ENCODE results near the gene HOXC9. TPM values are rescaled to one million over a fixed set of nuclear protein-coding genes. Genes with fewer than 3 reads are reported as not detected.

HOXC9 gene
- total and polyA plus RNA-seq, 2 of the 8 experiments (the other 6 are each of a cell fraction or from before 2014, with no cell fraction given): not detected

DNA sequence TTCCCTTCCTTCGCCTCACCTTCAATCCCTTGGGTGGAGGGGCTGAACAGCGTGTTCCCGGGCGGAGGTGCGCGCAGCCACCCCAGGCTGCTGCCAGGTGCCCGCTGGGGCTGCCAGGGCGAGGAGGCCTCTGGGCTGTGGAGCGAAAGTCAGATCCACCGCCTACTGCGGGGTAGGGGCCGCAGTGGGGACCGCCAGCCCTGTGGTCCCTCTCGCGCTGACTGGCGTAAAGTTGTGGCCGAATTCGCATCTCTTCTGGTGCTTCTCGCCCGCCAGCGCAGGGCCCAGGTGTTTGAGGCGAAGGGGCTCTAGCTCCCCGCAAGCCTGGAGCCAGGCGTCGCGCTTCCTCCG, 46.8 kb downstream of the HOXC9 start:
- Histone ChIP-seq H3K14ac (ENCODE audit: insufficient read length) (no peak overlapping the region), H3K27ac (ENCODE audit: low read depth, low read length) (no peak overlapping the region), H2BK20ac (ENCODE audit: low read length) (no peak overlapping the region), H3K4ac (replicated peaks; ENCODE audit: insufficient read length, low read depth, low read length) (no peak overlapping the region), H4K20me1 (replicated peaks in 1 of 2; ENCODE audit: control insufficient read depth in 1 of 2, insufficient read depth in 2 of 2, low read length in 2 of 2) (peaks cover 16 to 18% of the 10 kb centered on the region in 2 experiments), H2BK120ac (replicated peaks; ENCODE audit: low read depth, low read length) (no peak overlapping the region), H4K91ac (replicated peaks; ENCODE audit: insufficient read length, low read length) (no peak overlapping the region), H2BK5ac (ENCODE audit: low read depth, low read length) (no peak overlapping the region), H2AFZ (ENCODE audit: low read length) (no peak overlapping the region), H3K4me1 (replicated peaks in 1 of 4; ENCODE audit: control insufficient read depth in 3 of 4, insufficient read depth in 4 of 4, low read length in 3 of 4) (peaks cover 0 to 4% (median 3%) of the 10 kb centered on the region in 4 experiments; a peak in 5 of 7 replicates), H3K23me2 (ENCODE audit: low read depth, low read length) (no peaks in the 10 kb centered on the region; the same call in 1 of the 2 replicates), H3K27me3 (replicated peaks in 1 of 4; ENCODE audit: control insufficient read depth in 3 of 4, extremely low read depth in 1 of 4, insufficient read depth in 3 of 4, low read length in 3 of 4) (peaks cover 96 to 100% (median 99%) of the 10 kb centered on the region in 4 experiments), H3K9me3 (ENCODE audit: insufficient read depth in 2 of 2, low read depth in 1 of 2, low read length in 1 of 2) (no peaks in the 10 kb centered on the region), H4K5ac (ENCODE audit: insufficient read length, low read depth, low read length) (no peak overlapping the region), H4K8ac (ENCODE audit: extremely low read depth, insufficient read depth, low read length) (peak overlapping the region; percentile 40; the same call in 1 of the 2 replicates), H3K9ac (replicated peaks in 1 of 4; ENCODE audit: extremely low read depth in 1 of 4, low read depth in 3 of 4, low read length in 3 of 4) (no peak overlapping the region), H2BK12ac (ENCODE audit: low read depth, low read length) (peak overlapping the region; percentile 56; the same call in 1 of the 2 replicates), H3K18ac (ENCODE audit: extremely low read depth, low read length) (no peak overlapping the region), H3K79me2 (ENCODE audit: control insufficient read depth in 1 of 2, insufficient read depth in 2 of 2, low read length in 2 of 2) (no peaks in the 10 kb centered on the region), H3K4me2 (ENCODE audit: insufficient read depth in 1 of 2, low read depth in 2 of 2, low read length in 2 of 2) (no peak overlapping the region), H3K4me3 (ENCODE audit: extremely low read depth in 1 of 4, insufficient read depth in 2 of 4, low read depth in 3 of 4, low read length in 4 of 4) (no peak overlapping the region), H2BK15ac (ENCODE audit: low read length) (peak overlapping the region; percentile 31; the same call in 1 of the 2 replicates), H3K36me3 (ENCODE audit: control insufficient read depth in 2 of 4, insufficient read depth in 4 of 4, low read length in 3 of 4) (peaks cover 0 to 9% (median 0%) of the 10 kb centered on the region in 4 experiments; a peak in 1 of 8 replicates), H3K56ac (replicated peaks; ENCODE audit: insufficient read length, low read depth, low read length) (no peak overlapping the region), H2AK5ac (ENCODE audit: low read depth, low read length) (no peak overlapping the region), H3K79me1 (ENCODE audit: low read depth, low read length) (no peaks in the 10 kb centered on the region), H3K23ac (ENCODE audit: insufficient read length) (no peak overlapping the region)
- CTCF ChIA-PET (ENCODE audit: partially characterized antibody): no interaction called here
- POLR2A ChIA-PET (ENCODE audit: partially characterized antibody): no interaction called here
- WGBS, 2 experiments (ENCODE audit: extremely low coverage in 1 of 2, insufficient coverage in 1 of 2, insufficient read length in 1 of 2, insufficient replicate concordance in 2 of 2, low coverage in 1 of 2, low lambda C conversion rate in 2 of 2, missing lambda C conversion rate in 1 of 2): 11% methylated on average over 17 of the region's 27 CpGs; no CpG with 5 or more reads in 1 of the 2 experiments
- no peak for DNase-seq (ENCODE audit: low read depth in 1 of 2, low spot score in 2 of 2)
- TF ChIP-seq, protein P1, sequence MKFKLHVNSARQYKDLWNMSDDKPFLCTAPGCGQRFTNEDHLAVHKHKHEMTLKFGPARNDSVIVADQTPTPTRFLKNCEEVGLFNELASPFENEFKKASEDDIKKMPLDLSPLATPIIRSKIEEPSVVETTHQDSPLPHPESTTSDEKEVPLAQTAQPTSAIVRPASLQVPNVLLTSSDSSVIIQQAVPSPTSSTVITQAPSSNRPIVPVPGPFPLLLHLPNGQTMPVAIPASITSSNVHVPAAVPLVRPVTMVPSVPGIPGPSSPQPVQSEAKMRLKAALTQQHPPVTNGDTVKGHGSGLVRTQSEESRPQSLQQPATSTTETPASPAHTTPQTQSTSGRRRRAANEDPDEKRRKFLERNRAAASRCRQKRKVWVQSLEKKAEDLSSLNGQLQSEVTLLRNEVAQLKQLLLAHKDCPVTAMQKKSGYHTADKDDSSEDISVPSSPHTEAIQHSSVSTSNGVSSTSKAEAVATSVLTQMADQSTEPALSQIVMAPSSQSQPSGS (IDR thresholded peaks at IDR 0.05; ENCODE audit: low read length): no peak
- TF ChIP-seq KDM1A (IDR thresholded peaks at IDR 0.05; ENCODE audit: borderline replicate concordance, low read length) (no peak), RNF2 (IDR thresholded peaks at IDR 0.05; ENCODE audit: borderline replicate concordance, low read depth, low read length, missing control alignments, poor library complexity, severe bottlenecking) (peak; percentile 96), POU5F1 (IDR thresholded peaks at IDR 0.05; ENCODE audit: low read depth, low read length) (no peak), SRF (IDR thresholded peaks at IDR 0.05; ENCODE audit: low read depth, low read length) (no peak), RAD21 (IDR thresholded peaks at IDR 0.05 in 1 of 2, conservative IDR thresholded peaks at IDR 0.05 in 1 of 2; ENCODE audit: low read depth in 2 of 2, low read length in 2 of 2) (no peak), CTBP2 (IDR thresholded peaks at IDR 0.05; ENCODE audit: borderline replicate concordance, insufficient read depth, insufficient read length, low read length) (peak; percentile 3), KDM5A (IDR thresholded peaks at IDR 0.05; ENCODE audit: low read length) (no peak)
- no peak for FAIRE-seq
